NT2/D1 (cell line): Measurements from ENCODE around the gene RSPH4A.
A peak's percentile ranks its signal among the peaks of the same experiment; 100 is the strongest.

Experiments used
- DNase-seq: peaks from one replicate; pipeline ENCODE4 v3.0.0-alpha.2; 2011; ENCODE audit warnings: low read depth, low spot score
- H3K27me3 ChIP-seq: 2 replicates; pipeline ENCODE4 v1.6.0; 2011; ENCODE audit warnings: mild to moderate bottlenecking; ENCODE audit not compliant: insufficient read length, insufficient read depth
- H3K36me3 ChIP-seq: 2 replicates; pipeline ENCODE4 v1.6.1; 2011; ENCODE audit warnings: mild to moderate bottlenecking, low read length, mixed read lengths; ENCODE audit not compliant: insufficient read depth, insufficient read length
- H3K4me1 ChIP-seq: 2 replicates; pipeline ENCODE4 v1.5.1; 2011; ENCODE audit not compliant: insufficient read depth, insufficient read length
- H3K4me3 ChIP-seq: 2 replicates; pipeline ENCODE4 v1.5.1; 2011; ENCODE audit warnings: low read depth; ENCODE audit not compliant: insufficient read length
- H3K9ac ChIP-seq: 2 replicates; pipeline ENCODE4 v1.6.0; 2011; ENCODE audit warnings: low read depth; ENCODE audit not compliant: insufficient read length
- H3K9me3 ChIP-seq: 2 replicates; pipeline ENCODE4 v1.5.1; 2011; ENCODE audit warnings: mild to moderate bottlenecking, low read length; ENCODE audit not compliant: insufficient read depth
- SUZ12 ChIP-seq: IDR thresholded peaks from 2 replicates; pipeline ENCODE4 v1.6.1; 2011; ENCODE audit not compliant: insufficient read length, insufficient read depth; ENCODE audit errors: extremely low read depth
- YY1 ChIP-seq: IDR thresholded peaks from 2 replicates; pipeline ENCODE4 v1.6.1; 2011; ENCODE audit not compliant: insufficient read length, insufficient read depth
- ZNF274 ChIP-seq: IDR thresholded peaks from 2 replicates; pipeline ENCODE4 v1.6.1; 2011; ENCODE audit warnings: mild to moderate bottlenecking, low read depth, low read length

The RSPH4A gene

DNA sequence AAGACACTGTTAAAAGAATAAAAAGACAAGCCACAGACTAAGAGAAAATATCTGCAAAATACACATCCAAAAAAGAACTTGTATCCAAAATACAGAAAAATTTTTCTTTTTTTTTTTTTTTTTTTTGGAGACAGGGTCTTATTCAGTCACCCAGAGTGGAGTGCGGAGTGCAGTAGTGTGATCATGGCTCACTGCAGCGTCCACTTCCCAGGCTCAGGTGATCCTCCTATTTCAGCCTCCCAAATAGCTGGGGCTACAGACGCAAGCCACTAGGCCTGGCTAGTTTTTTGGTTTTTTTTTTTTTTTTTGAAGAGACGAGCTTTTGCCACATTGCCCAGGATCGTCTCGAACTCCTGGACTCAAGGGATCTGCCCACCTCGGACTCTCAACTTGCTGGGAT is 49.2 kb downstream of the RSPH4A start:
- Histone ChIP-seq H3K9me3 (no peaks in the 10 kb centered on the region), H3K27me3 (no peaks in the 10 kb centered on the region), H3K4me3 (no peak overlapping the region), H3K9ac (no peak overlapping the region), H3K36me3 (peaks cover 5% of the 10 kb centered on the region), H3K4me1 (no peaks in the 10 kb centered on the region)
- no peak for TF ChIP-seq YY1
- no peak for TF ChIP-seq ZNF274
- TF ChIP-seq SUZ12 = no peak
- no peak for DNase-seq

DNA sequence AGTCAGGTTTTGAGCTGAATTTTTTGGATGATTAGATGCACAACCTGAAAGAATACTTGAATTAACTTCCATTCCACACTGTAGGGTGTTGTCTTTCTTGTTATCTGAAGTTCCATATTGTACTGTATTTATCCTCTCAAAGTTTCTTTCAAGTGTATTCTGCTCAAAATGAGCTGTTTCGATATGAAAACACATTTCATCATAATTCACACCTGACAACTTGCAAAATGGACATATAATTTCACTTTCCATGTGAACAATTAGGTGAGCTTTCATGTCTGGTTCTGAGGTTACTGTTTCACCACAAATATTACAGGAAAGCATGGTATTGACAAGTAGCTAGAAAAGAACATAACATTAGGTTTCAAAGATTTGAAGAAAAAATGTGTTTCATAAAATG is 50.6 kb downstream of the RSPH4A start:
- H3K4me3 ChIP-seq = no peak overlapping the region
- TF ChIP-seq SUZ12 (no peak), ZNF274 (no peak), YY1 (no peak)
- H3K4me1 ChIP-seq = no peaks in the 10 kb centered on the region
- H3K9ac ChIP-seq = no peak overlapping the region
- DNase-seq = no peak
- no peaks in the 10 kb centered on the region for H3K27me3 ChIP-seq
- H3K9me3 ChIP-seq = no peaks in the 10 kb centered on the region
- no peaks in the 10 kb centered on the region for H3K36me3 ChIP-seq

DNA sequence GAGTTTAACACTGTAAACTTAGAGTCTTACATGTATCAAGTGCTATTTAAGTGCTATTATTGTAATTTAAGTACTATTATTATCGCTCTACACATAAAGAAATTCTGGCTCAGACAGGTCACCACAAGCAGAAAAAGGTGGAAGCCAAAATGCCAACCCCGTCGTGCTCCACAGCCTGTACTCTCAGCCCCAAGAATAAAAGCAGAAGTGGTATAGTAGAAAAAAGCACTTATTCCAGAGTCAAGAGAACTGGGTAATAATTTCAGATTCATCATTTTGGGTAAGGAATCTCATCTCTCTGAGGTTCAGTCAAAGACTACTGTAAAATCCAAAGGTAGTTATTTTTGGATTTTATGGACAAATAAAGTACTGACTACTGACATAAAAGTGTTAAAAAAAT is 51.3 kb downstream of the RSPH4A start:
- peak overlapping the region; percentile 94 for H3K9ac ChIP-seq
- H3K4me3 ChIP-seq = peak overlapping the region; percentile 98
- H3K9me3 ChIP-seq = no peaks in the 10 kb centered on the region
- no peaks in the 10 kb centered on the region for H3K4me1 ChIP-seq
- no peaks in the 10 kb centered on the region for H3K36me3 ChIP-seq
- H3K27me3 ChIP-seq = no peaks in the 10 kb centered on the region
- TF ChIP-seq SUZ12 (no peak), YY1 (no peak), ZNF274 (no peak)
- DNase-seq = no peak

DNA sequence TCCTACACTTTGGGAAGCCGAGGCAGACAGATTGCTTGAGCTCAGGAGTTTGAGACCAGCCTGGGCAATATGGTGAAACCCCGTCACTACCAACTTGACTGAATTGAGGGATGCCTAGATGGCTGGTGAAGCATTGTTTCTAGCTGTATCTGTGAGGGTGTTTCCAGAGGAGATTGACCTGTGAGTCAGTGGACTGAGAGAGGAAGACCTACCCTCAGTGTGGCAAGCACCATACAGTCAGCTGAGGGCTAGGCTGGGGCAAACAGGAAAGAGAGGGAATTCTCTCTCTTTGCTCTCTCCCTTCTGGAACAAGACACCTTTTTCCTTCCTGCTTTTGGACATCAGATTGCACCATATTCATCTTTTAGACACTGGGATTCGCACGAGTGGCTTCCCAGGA is 56.0 kb downstream of the RSPH4A start:
- H3K36me3 ChIP-seq = no peaks in the 10 kb centered on the region
- TF ChIP-seq YY1 = no peak
- no peak for TF ChIP-seq SUZ12
- TF ChIP-seq ZNF274 = no peak

DNA sequence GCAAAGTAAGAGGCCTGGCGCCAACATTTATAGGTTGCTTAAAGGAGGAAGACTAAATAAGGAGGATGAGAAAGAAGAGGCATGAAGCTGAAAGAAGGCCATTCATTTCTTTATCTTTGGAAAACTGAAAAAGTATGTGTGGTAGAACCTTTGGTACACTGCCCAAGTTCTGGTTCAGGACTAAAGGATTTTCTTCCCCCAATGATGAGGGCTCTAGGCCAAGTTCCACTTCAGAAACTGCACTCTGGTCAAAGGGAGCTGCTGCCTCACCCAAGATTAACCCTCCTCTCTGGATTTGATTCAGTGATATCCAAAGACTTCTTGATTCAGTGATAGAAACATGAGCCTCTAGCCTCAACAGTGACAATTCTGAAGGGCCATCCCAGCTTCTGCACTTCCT is 59.7 kb downstream of the RSPH4A start:
- no peaks in the 10 kb centered on the region for H3K4me1 ChIP-seq
- no peaks in the 10 kb centered on the region for H3K36me3 ChIP-seq
- DNase-seq = no peak
- no peak overlapping the region for H3K4me3 ChIP-seq
- H3K27me3 ChIP-seq = no peaks in the 10 kb centered on the region
- TF ChIP-seq ZNF274 = no peak
- no peak for TF ChIP-seq SUZ12
- no peak for TF ChIP-seq YY1
- H3K9me3 ChIP-seq = no peaks in the 10 kb centered on the region
- H3K9ac ChIP-seq = no peak overlapping the region

More for the DNA sequence above, 56.0 kb downstream of the RSPH4A start:
- no peaks in the 10 kb centered on the region for H3K9me3 ChIP-seq
- no peak for DNase-seq
- no peak overlapping the region for H3K9ac ChIP-seq
- H3K4me3 ChIP-seq = no peak overlapping the region
- H3K27me3 ChIP-seq = no peaks in the 10 kb centered on the region
- H3K4me1 ChIP-seq = no peaks in the 10 kb centered on the region

DNA sequence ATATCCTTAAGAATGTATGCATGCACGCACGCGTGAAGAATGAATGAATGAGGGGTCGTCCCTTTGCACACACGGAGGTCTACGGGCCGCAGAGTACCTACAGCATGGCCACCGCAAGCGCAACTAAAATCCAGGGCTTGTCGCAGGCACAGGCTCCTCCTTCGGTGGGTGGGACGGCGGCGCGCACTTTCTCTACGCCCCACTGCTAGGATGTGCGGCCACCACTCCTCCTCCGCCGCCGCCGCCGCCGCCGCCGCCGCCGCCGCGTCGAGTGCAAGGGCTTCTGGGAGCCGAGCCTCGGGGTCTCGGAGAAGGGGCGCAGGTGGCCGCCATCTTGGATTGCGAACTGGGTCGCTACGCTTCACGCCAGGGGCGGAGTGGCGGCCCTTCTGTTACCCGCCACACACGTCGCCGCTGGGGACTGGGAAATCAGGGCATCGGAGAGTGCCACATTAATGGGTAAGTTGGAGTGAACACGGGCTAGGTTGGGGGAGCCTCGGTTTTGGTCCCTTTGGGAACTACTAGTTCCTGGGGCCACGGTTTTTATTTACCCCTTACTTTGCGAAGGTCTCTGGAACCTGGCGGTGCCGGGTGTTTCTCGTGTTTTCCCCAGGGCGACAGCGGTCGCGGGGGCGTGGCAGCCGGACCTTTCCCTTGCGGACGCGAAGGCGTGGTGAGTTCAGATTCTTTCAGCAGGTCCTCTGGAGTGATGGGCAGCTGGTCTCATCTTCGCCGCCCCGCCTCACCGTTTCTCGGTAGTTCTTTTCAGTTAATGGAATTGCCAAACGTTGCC is 64.8 kb downstream of the RSPH4A start, which contains the start of gene KPNA5:
Gene KPNA5 (plus strand): TSS at position 332 of the 793 bp plus-strand sequence. CDS start 124 bp downstream, at position 456.
- DNase-seq = peak; percentile 69

DNA sequence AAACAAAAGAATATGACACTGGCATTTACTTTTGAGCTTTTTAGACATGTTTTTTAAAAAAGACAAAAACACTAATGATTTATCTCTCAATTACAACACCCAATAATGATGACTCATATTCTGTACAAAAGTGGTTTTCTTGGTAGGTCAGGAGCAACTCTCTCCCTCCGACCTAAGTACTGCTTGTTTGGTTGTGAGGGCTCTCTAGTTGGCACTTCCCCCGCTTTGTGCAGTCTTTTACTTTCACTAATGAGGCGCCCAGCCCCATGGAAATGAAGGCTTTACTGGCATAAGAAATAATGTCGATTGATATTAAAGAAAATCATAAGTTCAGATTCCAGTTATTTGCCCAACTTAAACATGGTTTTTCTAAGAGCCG is 66.0 kb downstream of the RSPH4A start:
- H3K9ac ChIP-seq = no peak overlapping the region
- no peaks in the 10 kb centered on the region for H3K9me3 ChIP-seq
- peaks cover 5% of the 10 kb centered on the region for H3K36me3 ChIP-seq
- no peak for DNase-seq
- H3K4me1 ChIP-seq = no peaks in the 10 kb centered on the region
- TF ChIP-seq SUZ12 (no peak), YY1 (no peak), ZNF274 (no peak)
- H3K27me3 ChIP-seq = no peaks in the 10 kb centered on the region
- H3K4me3 ChIP-seq = peak overlapping the region; percentile 5

More for the DNA sequence above, 64.8 kb downstream of the RSPH4A start, which contains the start of gene KPNA5:
- TF ChIP-seq YY1 (peak; percentile 74), ZNF274 (no peak), SUZ12 (no peak)
- Histone ChIP-seq H3K9me3 (no peaks in the 10 kb centered on the region), H3K4me3 (peak within 1 kb of the TSS; percentile 78), H3K4me1 (no peaks in the 10 kb centered on the region), H3K9ac (peak within 1 kb of the TSS; percentile 85), H3K27me3 (no peaks in the 10 kb centered on the region), H3K36me3 (peaks cover 5% of the 10 kb centered on the region)
